ENCODE data around the gene CBL.

- TF ChIP-seq POLR2A (IDR thresholded peaks at IDR 0.05; ENCODE audit: extremely low read depth, insufficient read length) (no peak), CTCF (IDR thresholded peaks at IDR 0.05; ENCODE audit: low read depth, low read length) (no peak)
These were observed 129.8 kb downstream of the CBL start for GRCh38 chr11:119335655-119336543.
